Middle frontal gyrus (tissue), 1 donor: ENCODE measurements around the gene EPSTI1.

Source experiments
- DNase-seq: peaks from one replicate; pipeline ENCODE4 v3.0.0-alpha.2; 2015; ENCODE audit warnings: low spot score; ENCODE audit errors: extremely low spot score

Gene EPSTI1

GRCh38 chr13:42971691-42972347, 20.2 kb downstream of the EPSTI1 start:
- no peak for DNase-seq

GRCh38 chr13:42970824-42971690, 21.0 kb downstream of the EPSTI1 start:
- no peak for DNase-seq

GRCh38 chr13:42969565-42970172, 22.4 kb downstream of the EPSTI1 start:
- no peak for DNase-seq

- DNase-seq = no peak
Measured at GRCh38 chr13:42968906-42969305, 23.1 kb downstream of the EPSTI1 start.

GRCh38 chr13:42967660-42968059, 24.4 kb downstream of the EPSTI1 start:
- no peak for DNase-seq

- no peak for DNase-seq
Measured at GRCh38 chr13:42965281-42965680, 26.8 kb downstream of the EPSTI1 start.

- no peak for DNase-seq
Measured at GRCh38 chr13:42964761-42965161, 27.3 kb downstream of the EPSTI1 start.

DNA sequence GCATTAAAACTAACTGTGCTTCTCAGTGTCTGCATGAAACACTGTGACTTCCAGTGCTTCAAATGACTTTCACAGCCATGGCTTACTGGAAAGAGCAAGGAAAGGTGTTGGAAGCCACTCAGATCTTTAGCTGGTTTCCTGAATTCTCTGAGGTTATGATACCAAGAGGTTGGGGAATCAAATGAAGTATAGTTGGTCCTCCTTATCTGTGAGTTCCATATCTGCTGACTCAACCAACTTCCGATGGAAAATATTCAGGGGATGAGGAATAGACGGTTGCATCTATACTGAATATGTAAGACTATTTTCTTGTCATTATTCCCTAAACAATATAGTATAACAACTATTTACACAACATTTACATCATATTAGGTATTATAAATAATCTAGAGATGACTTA, 32.4 kb downstream of the EPSTI1 start:
- no peak for DNase-seq

- DNase-seq = no peak
Measured at GRCh38 chr13:42957881-42958280, 34.2 kb downstream of the EPSTI1 start.

- DNase-seq = no peak
Measured at GRCh38 chr13:42950181-42950580, 41.9 kb downstream of the EPSTI1 start.

GRCh38 chr13:42947925-42948324, 44.1 kb downstream of the EPSTI1 start:
- DNase-seq = no peak

DNA sequence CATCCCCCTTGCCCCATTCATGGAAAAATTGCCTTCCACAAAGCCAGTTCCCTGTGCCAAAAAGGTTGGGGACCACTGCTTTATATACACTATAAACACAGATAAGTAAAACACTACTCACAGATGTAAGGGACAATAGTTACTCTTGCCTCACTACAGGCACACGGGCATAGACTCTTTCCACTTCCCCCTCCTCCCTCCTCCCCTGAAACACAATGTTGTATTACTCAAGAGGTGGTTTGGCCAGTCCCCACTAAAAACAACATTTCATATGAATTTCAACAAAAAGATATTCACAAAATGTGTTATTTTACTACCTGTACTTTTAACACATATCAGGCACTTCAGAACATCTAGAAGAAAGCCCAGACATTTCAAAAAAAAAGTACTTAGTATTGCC, 45.1 kb downstream of the EPSTI1 start:
- DNase-seq = no peak

GRCh38 chr13:42929886-42930535, 62.0 kb downstream of the EPSTI1 start:
- no peak for DNase-seq

DNA sequence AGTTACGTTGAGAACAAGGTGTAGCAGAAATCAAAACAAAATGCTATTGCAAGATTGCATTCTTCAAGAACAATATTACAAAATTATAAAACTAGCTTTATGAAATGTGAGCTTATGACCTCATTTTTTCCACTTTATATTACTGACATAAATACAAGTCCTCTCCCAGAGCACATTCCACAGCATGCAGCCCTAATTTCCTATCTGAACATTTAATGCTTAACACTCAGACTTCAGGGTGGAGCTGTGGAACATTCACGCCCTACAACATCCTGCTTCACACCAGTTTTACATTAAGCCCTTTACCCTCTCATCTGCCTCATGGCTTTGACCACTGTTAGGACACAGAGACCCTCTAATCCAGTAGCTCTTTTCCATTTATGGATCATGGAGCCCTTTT, 65.5 kb downstream of the EPSTI1 start:
- DNase-seq = no peak

- no peak for DNase-seq
Measured at GRCh38 chr13:42926043-42926442, 66.0 kb downstream of the EPSTI1 start.

- DNase-seq = no peak
Measured at GRCh38 chr13:42925626-42926025, 66.4 kb downstream of the EPSTI1 start.

GRCh38 chr13:42924344-42924743, 67.7 kb downstream of the EPSTI1 start:
- DNase-seq = no peak

GRCh38 chr13:42907745-42908144, 84.3 kb downstream of the EPSTI1 start:
- no peak for DNase-seq

DNA sequence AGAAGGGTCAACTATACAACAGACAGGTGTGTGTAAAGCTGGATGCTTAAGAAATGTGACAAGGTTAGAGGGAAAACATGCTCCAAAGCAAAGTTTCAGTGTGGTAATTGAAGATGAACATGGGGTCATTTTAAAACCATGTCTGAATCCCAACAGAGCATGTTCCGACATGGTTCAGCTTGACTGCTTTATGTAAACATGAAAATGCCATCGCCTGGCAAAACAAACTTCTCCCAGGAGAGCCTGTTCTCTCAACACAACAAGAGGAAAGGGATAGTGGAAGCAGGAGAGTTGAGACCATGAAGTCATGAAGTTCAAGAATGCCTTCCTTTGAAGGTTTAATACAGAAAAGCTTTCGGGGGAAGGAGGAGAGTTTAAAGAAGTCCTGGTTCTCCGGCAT, 85.8 kb downstream of the EPSTI1 start:
- DNase-seq = no peak

DNA sequence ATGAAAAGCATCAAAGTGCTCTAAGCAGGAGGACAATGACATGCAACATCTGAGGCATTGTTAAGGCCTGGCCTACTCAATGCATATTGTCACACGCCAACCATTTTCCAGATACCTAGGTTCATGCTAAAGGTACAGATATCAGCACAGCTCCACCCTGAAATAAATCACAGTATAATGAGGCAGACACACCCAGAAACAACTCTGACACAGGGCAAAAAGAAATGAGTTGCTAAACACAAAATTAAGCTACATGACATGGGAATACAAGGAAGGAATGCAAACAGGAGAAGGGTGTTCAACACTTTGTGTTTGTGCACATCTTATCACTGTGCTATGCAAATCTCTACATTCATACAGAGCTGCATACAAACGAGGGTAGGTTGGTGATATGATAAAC, 86.5 kb downstream of the EPSTI1 start:
- no peak for DNase-seq

- DNase-seq = no peak
Measured at GRCh38 chr13:42899266-42899665, 92.8 kb downstream of the EPSTI1 start.

GRCh38 chr13:42895776-42896175, 96.3 kb downstream of the EPSTI1 start:
- no peak for DNase-seq
